ENCODE data around the gene MYL6. TPM values are rescaled to one million over a fixed set of nuclear protein-coding genes. Genes with fewer than 3 reads are reported as not detected.

The MYL6 gene
- total RNA-seq, 2 donors from 2014 or later: 1,587 to 1,792 TPM

- TF ChIP-seq POLR2AphosphoS5 (IDR thresholded peaks at IDR 0.05) (no peak), CTCF (IDR thresholded peaks at IDR 0.05) (no peak), POLR2A (IDR thresholded peaks at IDR 0.05) (no peak)
- H3K27me3 ChIP-seq (replicated peaks; ENCODE audit: insufficient read depth): no peaks in the 10 kb centered on the region
- H3K27ac ChIP-seq: no peak overlapping the region
- intact Hi-C loops (cut with DNase I): no loop called here
- H3K4me1 ChIP-seq (replicated peaks): no peaks in the 10 kb centered on the region
- DNase-seq (ENCODE audit: low spot score): no peak
- no peaks in the 10 kb centered on the region for H3K9me3 ChIP-seq
- no peak overlapping the region for H3K4me3 ChIP-seq
- peaks cover 23 to 35% of the 10 kb centered on the region in 2 donors for H3K36me3 ChIP-seq
- 98% methylated on average over 7 of the region's 7 CpGs for WGBS
These were observed 14.7 kb downstream of the MYL6 start for GRCh38 chr12:56172839-56173238.

DNA sequence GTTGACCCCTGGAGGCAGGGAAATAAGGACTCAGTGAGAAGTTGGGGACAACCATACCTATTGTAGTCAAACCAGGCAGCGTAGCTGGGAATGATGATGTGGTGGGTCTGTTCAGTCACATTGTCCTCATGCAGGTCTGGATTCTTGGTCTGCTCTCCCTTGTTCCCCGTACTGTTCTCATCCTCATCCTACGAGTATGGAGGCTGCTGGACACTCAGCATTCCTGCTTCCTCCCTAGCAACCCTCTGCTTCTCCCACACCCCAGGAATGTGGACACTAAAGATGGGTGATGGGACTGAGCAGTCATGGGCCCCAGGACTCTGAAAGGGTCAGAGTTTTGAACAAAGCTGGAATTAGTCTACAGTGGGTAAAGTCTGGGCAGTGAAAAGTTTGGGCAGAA, 20.2 kb downstream of the MYL6 start:
- H3K36me3 ChIP-seq: peaks cover 24 to 34% of the 10 kb centered on the region in 2 donors
- no peak overlapping the region for H3K27ac ChIP-seq
- DNase-seq (ENCODE audit: low spot score): no peak
- no peaks in the 10 kb centered on the region for H3K4me1 ChIP-seq (replicated peaks)
- no peaks in the 10 kb centered on the region for H3K9me3 ChIP-seq
- TF ChIP-seq POLR2A (IDR thresholded peaks at IDR 0.05) (no peak), POLR2AphosphoS5 (IDR thresholded peaks at IDR 0.05) (no peak), CTCF (IDR thresholded peaks at IDR 0.05) (no peak)
- H3K27me3 ChIP-seq (replicated peaks; ENCODE audit: insufficient read depth): no peaks in the 10 kb centered on the region
- H3K4me3 ChIP-seq: no peak overlapping the region
- intact Hi-C loops (cut with DNase I): no loop called here
- WGBS: 85% methylated on average over 3 of the region's 3 CpGs

DNA sequence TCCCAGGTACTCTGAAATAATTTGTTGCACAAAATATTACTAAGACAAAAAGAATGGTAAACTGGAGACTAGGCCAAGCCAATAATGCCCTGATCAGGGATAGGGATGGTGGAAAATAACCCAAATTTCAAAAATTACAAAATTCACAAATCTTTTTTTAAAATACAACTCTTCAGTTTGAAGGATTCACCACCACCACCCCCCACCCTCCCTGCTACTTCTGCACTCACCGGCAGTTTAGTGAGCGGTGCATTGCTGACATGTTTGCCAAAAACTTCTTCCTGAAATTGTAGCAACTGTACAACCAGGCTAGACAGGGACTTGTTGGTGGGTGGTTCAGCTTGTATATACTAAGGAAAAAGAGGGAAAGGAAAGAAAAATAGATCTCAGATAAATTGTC, 28.8 kb downstream of the MYL6 start:
- 32% methylated on average over 2 of the region's 2 CpGs for WGBS
- H3K4me1 ChIP-seq (replicated peaks): no peaks in the 10 kb centered on the region
- H3K4me3 ChIP-seq: no peak overlapping the region
- H3K27ac ChIP-seq: no peak overlapping the region
- TF ChIP-seq CTCF (IDR thresholded peaks at IDR 0.05) (no peak), POLR2AphosphoS5 (IDR thresholded peaks at IDR 0.05) (no peak), POLR2A (IDR thresholded peaks at IDR 0.05) (no peak)
- intact Hi-C loops (cut with DNase I): no loop called here
- no peaks in the 10 kb centered on the region for H3K27me3 ChIP-seq (replicated peaks; ENCODE audit: insufficient read depth)
- no peak for DNase-seq (ENCODE audit: low spot score)
- H3K9me3 ChIP-seq: no peaks in the 10 kb centered on the region
- H3K36me3 ChIP-seq: peaks cover 14 to 19% of the 10 kb centered on the region in 2 donors

DNA sequence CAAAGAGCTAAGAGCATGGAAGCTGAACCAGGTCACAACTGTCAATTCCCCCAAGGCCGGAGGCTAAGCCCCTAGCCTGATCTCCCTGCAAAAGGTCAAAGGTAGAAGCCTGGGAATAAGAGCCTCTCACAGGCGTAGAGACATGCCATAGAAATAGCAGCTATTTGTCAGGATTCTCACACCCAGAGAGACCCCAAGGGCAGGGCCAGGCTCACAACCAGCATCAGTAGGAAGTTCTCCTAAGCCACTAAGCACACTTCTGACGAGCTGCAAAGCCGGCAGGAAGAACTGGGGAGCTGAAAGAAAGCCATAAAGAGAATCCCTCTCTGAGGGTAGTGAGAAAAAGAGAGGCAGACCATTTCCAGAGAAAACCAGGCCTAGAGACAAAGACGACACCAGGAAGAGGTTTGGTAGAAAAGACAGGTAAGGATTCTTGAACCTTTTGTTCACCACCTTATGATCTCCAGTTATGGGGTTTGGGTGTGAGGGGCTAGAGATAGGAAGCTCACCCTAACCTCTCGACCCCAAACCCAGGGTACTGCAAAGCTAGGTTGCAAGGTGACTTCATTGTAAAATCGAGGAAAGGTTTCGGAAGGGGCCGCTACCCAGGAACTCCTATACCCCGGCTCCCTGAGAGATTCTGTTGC, 30.1 kb downstream of the MYL6 start:
- no peak for TF ChIP-seq POLR2AphosphoS5 (IDR thresholded peaks at IDR 0.05)
- no peak for TF ChIP-seq POLR2A (IDR thresholded peaks at IDR 0.05)
- no peak for TF ChIP-seq CTCF (IDR thresholded peaks at IDR 0.05)
- intact Hi-C loops (cut with DNase I): loop anchor here (2.0 kb wide), 1 partner anchor 61 kb away; no protein-coding TSS in a partner anchor
- no peaks in the 10 kb centered on the region for H3K4me1 ChIP-seq (replicated peaks)
- no peaks in the 10 kb centered on the region for H3K27me3 ChIP-seq (replicated peaks; ENCODE audit: insufficient read depth)
- 9% methylated on average over 10 of the region's 10 CpGs for WGBS
- peaks cover 14% of the 10 kb centered on the region in 2 donors for H3K36me3 ChIP-seq
- H3K9me3 ChIP-seq: no peaks in the 10 kb centered on the region
- peak overlapping the region; percentile 96 to 98 for H3K27ac ChIP-seq
- peak overlapping the region; percentile 82 to 85 for H3K4me3 ChIP-seq
- DNase-seq (ENCODE audit: low spot score): no peak

DNA sequence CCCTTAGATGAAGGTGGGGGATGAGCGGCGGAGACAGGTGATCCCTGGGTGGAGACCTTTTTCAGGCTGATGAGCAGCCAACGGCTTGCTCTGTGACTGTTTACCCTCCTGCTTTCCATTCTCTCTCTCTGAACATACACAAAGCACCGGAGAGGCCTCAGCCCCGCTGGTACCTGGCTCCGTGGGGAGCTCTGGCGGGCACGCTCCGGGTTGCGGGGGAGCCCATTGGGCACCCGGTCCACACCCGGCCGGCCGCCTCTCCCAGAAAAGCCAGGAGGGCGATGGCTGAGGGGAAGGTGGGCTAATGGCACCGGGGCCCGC, 30.6 kb downstream of the MYL6 start:
- 1% methylated on average over 17 of the region's 17 CpGs for WGBS
- Histone ChIP-seq H3K27me3 (replicated peaks; ENCODE audit: insufficient read depth) (no peaks in the 10 kb centered on the region), H3K9me3 (no peaks in the 10 kb centered on the region), H3K36me3 (peaks cover 10 to 14% of the 10 kb centered on the region in 2 donors), H3K4me1 (replicated peaks) (no peaks in the 10 kb centered on the region), H3K4me3 (peak overlapping the region; percentile 82 to 85), H3K27ac (peak overlapping the region; percentile 96 to 98)
- TF ChIP-seq POLR2AphosphoS5 (IDR thresholded peaks at IDR 0.05): no peak
- no peak for TF ChIP-seq CTCF (IDR thresholded peaks at IDR 0.05)
- no peak for TF ChIP-seq POLR2A (IDR thresholded peaks at IDR 0.05)
- peak; percentile 13 for DNase-seq (ENCODE audit: low spot score)
- intact Hi-C loops (cut with DNase I): loop anchor here (2.0 kb wide), 1 partner anchor 62 kb away; no protein-coding TSS in a partner anchor
